HEK293 (cell line): ENCODE results near the gene PSMG1.

ENCODE experiments used
- CTCF ChIA-PET: fragments of 350-600 bp; formaldehyde crosslinking; extraction: SDS; loops from one replicate; lab custom pipeline; 2021; ENCODE audit warnings: antibody characterized with exemption; lab: Yijun Ruan, JAX
- POLR2A ChIA-PET: fragments of 300-600 bp; formaldehyde crosslinking; extraction: SDS; loops from one replicate; lab custom pipeline; 2020; ENCODE audit warnings: antibody characterized with exemption, inconsistent platforms; lab: Yijun Ruan, JAX
- H3K27ac ChIP-seq: fragments of 200-500 bp; sonication (Bioruptor generic); 2 replicates; pipeline ENCODE4 v1.5.1; 2014; ENCODE audit warnings: low read depth, low read length, control low read depth, inconsistent platforms; ENCODE audit errors: extremely low read depth
- H3K36me3 ChIP-seq, 2 experiments: fragments of 200-500 bp in 1 of 2; sonication (Bioruptor generic) in 1 of 2; 1 replicate in 1 of 2; 2 replicates in 1 of 2; pipeline ENCODE4 v1.5.1; 2014 to 2017; ENCODE audit warnings: inconsistent platforms in 2 of 2, low read length in 2 of 2; ENCODE audit not compliant: control insufficient read depth in 2 of 2, insufficient read depth in 1 of 2
- H3K4me1 ChIP-seq: fragments of 200-500 bp; sonication (Bioruptor generic); 2 replicates; pipeline ENCODE4 v1.5.1; 2014; ENCODE audit warnings: mild to moderate bottlenecking, low read length, inconsistent platforms; ENCODE audit not compliant: control insufficient read depth, insufficient read depth
- H3K4me3 ChIP-seq: 2 replicates; pipeline ENCODE4 v1.5.1; 2011; ENCODE audit warnings: low read depth, mild to moderate bottlenecking, control low read depth, low read length, moderate library complexity
- H3K9me3 ChIP-seq: fragments of 200-500 bp; sonication (Bioruptor generic); 2 replicates; pipeline ENCODE4 v1.5.1; 2014; ENCODE audit warnings: low read depth, low read length, inconsistent platforms; ENCODE audit not compliant: control insufficient read depth, insufficient read depth
- EGR2 ChIP-seq: fragments of 450-650 bp; formaldehyde crosslinking; IDR thresholded peaks from 2 replicates; pipeline ENCODE4 v1.5.1; 2016; ENCODE audit warnings: low read depth, missing biosample characterization, missing genetic modification characterization
- KLF1 ChIP-seq: fragments of 450-650 bp; formaldehyde crosslinking; IDR thresholded peaks from 2 replicates; pipeline ENCODE4 v1.5.1; 2016; ENCODE audit warnings: missing biosample characterization, missing genetic modification characterization
- OVOL3 ChIP-seq: fragments of 450-650 bp; formaldehyde crosslinking; IDR thresholded peaks from 2 replicates; pipeline ENCODE4 v1.5.1; 2016; ENCODE audit warnings: missing biosample characterization, missing genetic modification characterization
- ZBTB7A ChIP-seq: fragments of 450-650 bp; formaldehyde crosslinking; IDR thresholded peaks from 2 replicates; pipeline ENCODE4 v1.5.1; 2016; ENCODE audit warnings: low read depth, missing biosample characterization, missing genetic modification characterization
- ZNF10 ChIP-seq: fragments of 450-650 bp; formaldehyde crosslinking; IDR thresholded peaks from 2 replicates; pipeline ENCODE4 v1.5.1; 2017; ENCODE audit warnings: missing biosample characterization, missing genetic modification characterization
- ZNF133 ChIP-seq: fragments of 450-650 bp; formaldehyde crosslinking; IDR thresholded peaks from 2 replicates; pipeline ENCODE4 v1.5.1; 2016; ENCODE audit warnings: missing biosample characterization, missing genetic modification characterization
- ZNF16 ChIP-seq: fragments of 450-650 bp; formaldehyde crosslinking; IDR thresholded peaks from 2 replicates; pipeline ENCODE4 v1.5.1; 2016; ENCODE audit warnings: low read depth, missing biosample characterization, missing genetic modification characterization
- ZNF184 ChIP-seq: fragments of 450-650 bp; IDR thresholded peaks from 2 replicates; pipeline ENCODE4 v1.5.1; 2018; ENCODE audit warnings: missing biosample characterization, mild to moderate bottlenecking, missing genetic modification characterization
- ZNF341 ChIP-seq: fragments of 450-650 bp; formaldehyde crosslinking; IDR thresholded peaks from 2 replicates; pipeline ENCODE4; 2016; ENCODE audit warnings: low read depth, missing biosample characterization, missing genetic modification characterization
- ZNF350 ChIP-seq: fragments of 450-650 bp; formaldehyde crosslinking; IDR thresholded peaks from 2 replicates; pipeline ENCODE4 v1.5.0; 2017; ENCODE audit warnings: missing biosample characterization, mild to moderate bottlenecking, missing genetic modification characterization
- ZNF510 ChIP-seq: fragments of 450-650 bp; formaldehyde crosslinking; IDR thresholded peaks from 2 replicates; pipeline ENCODE4 v1.5.1; 2018; ENCODE audit warnings: mild to moderate bottlenecking, missing genetic modification characterization, missing biosample characterization; ENCODE audit not compliant: insufficient replicate concordance
- ZNF514 ChIP-seq: fragments of 450-650 bp; formaldehyde crosslinking; IDR thresholded peaks from 2 replicates; pipeline ENCODE4 v1.5.1; 2016; ENCODE audit warnings: missing biosample characterization, missing genetic modification characterization
- ZNF529 ChIP-seq: fragments of 450-650 bp; formaldehyde crosslinking; IDR thresholded peaks from 2 replicates; pipeline ENCODE4 v1.5.1; 2017; ENCODE audit warnings: missing genetic modification characterization, missing biosample characterization; ENCODE audit not compliant: insufficient replicate concordance
- ZNF560 ChIP-seq: fragments of 450-650 bp; formaldehyde crosslinking; IDR thresholded peaks from 2 replicates; pipeline ENCODE4 v1.5.1; 2017; ENCODE audit warnings: missing biosample characterization, missing genetic modification characterization, borderline replicate concordance
- ZNF571 ChIP-seq: fragments of 450-650 bp; formaldehyde crosslinking; IDR thresholded peaks from 2 replicates; pipeline ENCODE4 v1.5.0; 2017; ENCODE audit warnings: missing biosample characterization, missing genetic modification characterization
- ZNF585B ChIP-seq: fragments of 450-650 bp; formaldehyde crosslinking; IDR thresholded peaks from 2 replicates; pipeline ENCODE4 v1.5.1; 2016; ENCODE audit warnings: missing biosample characterization, missing genetic modification characterization
- ZNF664 ChIP-seq: fragments of 450-650 bp; formaldehyde crosslinking; IDR thresholded peaks from 2 replicates; pipeline ENCODE4 v1.5.1; 2016; ENCODE audit warnings: missing biosample characterization, missing genetic modification characterization
- TF ChIP-seq, protein P1 (sequence below): fragments of 450-650 bp; formaldehyde crosslinking; IDR thresholded peaks from 2 replicates; pipeline ENCODE4 v1.5.1; 2017; ENCODE audit warnings: missing biosample characterization, missing genetic modification characterization
- TF ChIP-seq, protein P2 (sequence below): fragments of 450-650 bp; formaldehyde crosslinking; IDR thresholded peaks from 2 replicates; pipeline ENCODE4 v1.5.1; 2017; ENCODE audit warnings: missing biosample characterization, missing genetic modification characterization

PSMG1 gene

DNA sequence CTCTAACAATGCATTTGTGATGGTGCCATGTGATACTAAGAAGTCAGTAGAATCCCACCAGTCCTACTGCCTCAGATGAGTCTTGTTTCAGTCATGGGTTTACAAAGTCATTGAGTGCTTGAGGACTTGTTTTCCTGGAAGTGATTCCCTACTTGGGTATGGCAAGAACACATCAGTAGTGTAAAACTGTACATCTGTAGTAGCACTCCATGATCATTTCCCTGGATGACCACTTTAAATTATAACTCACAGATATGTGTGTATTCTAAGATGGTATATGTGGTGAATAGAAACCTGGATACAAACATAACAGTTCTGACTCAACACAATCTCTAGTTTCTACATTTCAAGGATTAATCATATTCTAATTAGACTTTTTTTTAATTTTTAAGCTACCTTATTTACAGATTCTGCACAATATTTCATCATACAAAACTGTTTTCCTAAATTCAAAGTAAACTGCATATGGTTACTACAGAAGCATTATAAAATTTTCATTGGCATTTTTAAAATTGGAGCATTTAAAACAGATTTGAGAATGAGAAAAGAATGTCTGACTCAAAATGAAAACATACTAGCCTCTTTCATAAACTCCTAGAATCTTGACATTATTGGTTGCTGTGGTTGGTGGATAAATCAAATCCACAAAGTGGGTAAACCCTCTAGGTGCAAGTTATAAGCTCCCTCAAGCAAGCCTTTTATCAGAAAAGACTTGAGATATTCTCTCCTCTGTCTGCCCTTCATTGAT, 6.8 kb upstream of the PSMG1 start:
- CTCF ChIA-PET, result interaction anchor here (0.7 kb wide), 1 partner anchor 11 kb away, joined by 3 read pairs; no protein-coding TSS in a partner anchor
- H3K9me3 ChIP-seq, result no peaks in the 10 kb centered on the region
- POLR2A ChIA-PET, result interaction anchor here (1.0 kb wide), 1 partner anchor 198 kb away, joined by 4 read pairs; no protein-coding TSS in a partner anchor
- TF ChIP-seq KLF1 (tag by site-specific recombination) (no peak), EGR2 (tag by site-specific recombination) (no peak), ZNF585B (no peak), ZNF514 (tag by site-specific recombination) (no peak), ZNF529 (tag by site-specific recombination) (no peak), ZNF184 (peak; percentile 28; the same call in 1 of the 2 replicates)
- H3K27ac ChIP-seq, result no peak overlapping the region
- H3K4me1 ChIP-seq, result no peaks in the 10 kb centered on the region
- no peak overlapping the region for H3K4me3 ChIP-seq
- H3K36me3 ChIP-seq, result peaks cover 0 to 8% of the 10 kb centered on the region in 2 experiments; a peak in 1 of 3 replicates

- H3K36me3 ChIP-seq, result no peaks in the 10 kb centered on the region
- 0 out of 2 replicates have a peak, but pooled peaks cover 3% of the 10 kb centered on the region for H3K4me1 ChIP-seq
- ChIA-PET CTCF (interaction anchor here (0.6 kb wide), 1 partner anchor 85 kb away, joined by 4 read pairs; no protein-coding TSS in a partner anchor), POLR2A (no interaction called here)
- no peak overlapping the region for H3K27ac ChIP-seq
- no peak overlapping the region for H3K4me3 ChIP-seq
- TF ChIP-seq ZNF10 (tag by site-specific recombination) (no peak), ZNF510 (tag by site-specific recombination) (no peak), ZNF664 (tag by site-specific recombination) (no peak), ZNF571 (tag by site-specific recombination) (no peak), ZNF16 (tag by site-specific recombination) (no peak), ZNF133 (tag by site-specific recombination) (no peak), ZBTB7A (tag by site-specific recombination) (no peak), OVOL3 (no peak), ZNF560 (tag by site-specific recombination) (no peak), ZNF350 (tag by site-specific recombination) (no peak), ZNF341 (tag by site-specific recombination) (no peak)
- TF ChIP-seq, protein P1, sequence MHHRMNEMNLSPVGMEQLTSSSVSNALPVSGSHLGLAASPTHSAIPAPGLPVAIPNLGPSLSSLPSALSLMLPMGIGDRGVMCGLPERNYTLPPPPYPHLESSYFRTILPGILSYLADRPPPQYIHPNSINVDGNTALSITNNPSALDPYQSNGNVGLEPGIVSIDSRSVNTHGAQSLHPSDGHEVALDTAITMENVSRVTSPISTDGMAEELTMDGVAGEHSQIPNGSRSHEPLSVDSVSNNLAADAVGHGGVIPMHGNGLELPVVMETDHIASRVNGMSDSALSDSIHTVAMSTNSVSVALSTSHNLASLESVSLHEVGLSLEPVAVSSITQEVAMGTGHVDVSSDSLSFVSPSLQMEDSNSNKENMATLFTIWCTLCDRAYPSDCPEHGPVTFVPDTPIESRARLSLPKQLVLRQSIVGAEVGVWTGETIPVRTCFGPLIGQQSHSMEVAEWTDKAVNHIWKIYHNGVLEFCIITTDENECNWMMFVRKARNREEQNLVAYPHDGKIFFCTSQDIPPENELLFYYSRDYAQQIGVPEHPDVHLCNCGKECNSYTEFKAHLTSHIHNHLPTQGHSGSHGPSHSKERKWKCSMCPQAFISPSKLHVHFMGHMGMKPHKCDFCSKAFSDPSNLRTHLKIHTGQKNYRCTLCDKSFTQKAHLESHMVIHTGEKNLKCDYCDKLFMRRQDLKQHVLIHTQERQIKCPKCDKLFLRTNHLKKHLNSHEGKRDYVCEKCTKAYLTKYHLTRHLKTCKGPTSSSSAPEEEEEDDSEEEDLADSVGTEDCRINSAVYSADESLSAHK (tag by site-specific recombination), result no peak
- TF ChIP-seq, protein P2, sequence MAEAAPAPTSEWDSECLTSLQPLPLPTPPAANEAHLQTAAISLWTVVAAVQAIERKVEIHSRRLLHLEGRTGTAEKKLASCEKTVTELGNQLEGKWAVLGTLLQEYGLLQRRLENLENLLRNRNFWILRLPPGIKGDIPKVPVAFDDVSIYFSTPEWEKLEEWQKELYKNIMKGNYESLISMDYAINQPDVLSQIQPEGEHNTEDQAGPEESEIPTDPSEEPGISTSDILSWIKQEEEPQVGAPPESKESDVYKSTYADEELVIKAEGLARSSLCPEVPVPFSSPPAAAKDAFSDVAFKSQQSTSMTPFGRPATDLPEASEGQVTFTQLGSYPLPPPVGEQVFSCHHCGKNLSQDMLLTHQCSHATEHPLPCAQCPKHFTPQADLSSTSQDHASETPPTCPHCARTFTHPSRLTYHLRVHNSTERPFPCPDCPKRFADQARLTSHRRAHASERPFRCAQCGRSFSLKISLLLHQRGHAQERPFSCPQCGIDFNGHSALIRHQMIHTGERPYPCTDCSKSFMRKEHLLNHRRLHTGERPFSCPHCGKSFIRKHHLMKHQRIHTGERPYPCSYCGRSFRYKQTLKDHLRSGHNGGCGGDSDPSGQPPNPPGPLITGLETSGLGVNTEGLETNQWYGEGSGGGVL, result no peak
- no peaks in the 10 kb centered on the region for H3K9me3 ChIP-seq
Observed at GRCh38 chr21:39188521-39189139, 5.4 kb upstream of the PSMG1 start.
